HL-60 (cell line): Measurements from ENCODE around the gene ADCYAP1R1.

Experiments
- DNase-seq, 2 experiments: peaks; one replicate each; pipeline ENCODE4 v3.0.0-alpha.2; 2010 to 2020; ENCODE audit warnings: low read depth in 1 of 2, low spot score in 1 of 2
- H3K27ac ChIP-seq: fragments of 250-450 bp; sonication (Bioruptor Pico); replicated peaks from 2 replicates; pipeline ENCODE4 v1.5.1; 2020; ENCODE audit warnings: mild to moderate bottlenecking, moderate library complexity
- H3K27me3 ChIP-seq: fragments of 250-450 bp; sonication (Bioruptor Pico); 2 replicates; pipeline ENCODE4 v1.5.1; 2021; ENCODE audit warnings: mild to moderate bottlenecking, moderate library complexity; ENCODE audit not compliant: insufficient read depth, poor library complexity, severe bottlenecking
- H3K4me3 ChIP-seq: replicated peaks from 2 replicates; pipeline ENCODE4 v1.5.1; 2011; ENCODE audit warnings: mild to moderate bottlenecking, control low read depth, low read length; ENCODE audit not compliant: insufficient read depth
- GABPA ChIP-seq: IDR thresholded peaks from 2 replicates; pipeline ENCODE4 v1.6.1; 2012; ENCODE audit warnings: low read depth
- POLR2AphosphoS5 ChIP-seq: IDR thresholded peaks from 2 replicates; pipeline ENCODE4 v1.6.1; 2012; ENCODE audit warnings: low read depth
- REST ChIP-seq: IDR thresholded peaks from 2 replicates; pipeline ENCODE4 v1.6.1; 2012; ENCODE audit warnings: low read depth; ENCODE audit not compliant: insufficient replicate concordance
- SPI1 ChIP-seq: IDR thresholded peaks from 2 replicates; pipeline ENCODE4 v1.6.1; 2012; ENCODE audit warnings: low read depth, mild to moderate bottlenecking, borderline replicate concordance
- TF ChIP-seq, protein P1 (sequence below): IDR thresholded peaks from one replicate; pipeline ENCODE4 v1.5.1; 2011; ENCODE audit warnings: low read length, control low read depth, inconsistent platforms; ENCODE audit not compliant: insufficient read depth

The ADCYAP1R1 gene

GRCh38 chr7:31028006-31028405, 24.1 kb upstream of the ADCYAP1R1 start:
- Histone ChIP-seq H3K27me3 (no peaks in the 10 kb centered on the region), H3K4me3 (no peak overlapping the region), H3K27ac (no peak overlapping the region)
- no peak for DNase-seq
- TF ChIP-seq REST (no peak), SPI1 (no peak), POLR2AphosphoS5 (no peak), GABPA (no peak)
- TF ChIP-seq, protein P1, sequence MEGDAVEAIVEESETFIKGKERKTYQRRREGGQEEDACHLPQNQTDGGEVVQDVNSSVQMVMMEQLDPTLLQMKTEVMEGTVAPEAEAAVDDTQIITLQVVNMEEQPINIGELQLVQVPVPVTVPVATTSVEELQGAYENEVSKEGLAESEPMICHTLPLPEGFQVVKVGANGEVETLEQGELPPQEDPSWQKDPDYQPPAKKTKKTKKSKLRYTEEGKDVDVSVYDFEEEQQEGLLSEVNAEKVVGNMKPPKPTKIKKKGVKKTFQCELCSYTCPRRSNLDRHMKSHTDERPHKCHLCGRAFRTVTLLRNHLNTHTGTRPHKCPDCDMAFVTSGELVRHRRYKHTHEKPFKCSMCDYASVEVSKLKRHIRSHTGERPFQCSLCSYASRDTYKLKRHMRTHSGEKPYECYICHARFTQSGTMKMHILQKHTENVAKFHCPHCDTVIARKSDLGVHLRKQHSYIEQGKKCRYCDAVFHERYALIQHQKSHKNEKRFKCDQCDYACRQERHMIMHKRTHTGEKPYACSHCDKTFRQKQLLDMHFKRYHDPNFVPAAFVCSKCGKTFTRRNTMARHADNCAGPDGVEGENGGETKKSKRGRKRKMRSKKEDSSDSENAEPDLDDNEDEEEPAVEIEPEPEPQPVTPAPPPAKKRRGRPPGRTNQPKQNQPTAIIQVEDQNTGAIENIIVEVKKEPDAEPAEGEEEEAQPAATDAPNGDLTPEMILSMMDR: no peak

GRCh38 chr7:31028417-31028992, 23.6 kb upstream of the ADCYAP1R1 start:
- Histone ChIP-seq H3K27ac (no peak overlapping the region), H3K27me3 (no peaks in the 10 kb centered on the region), H3K4me3 (no peak overlapping the region)
- TF ChIP-seq POLR2AphosphoS5 (no peak), REST (no peak), SPI1 (no peak), GABPA (no peak)
- TF ChIP-seq, protein P1: no peak
- no peak for DNase-seq

DNA sequence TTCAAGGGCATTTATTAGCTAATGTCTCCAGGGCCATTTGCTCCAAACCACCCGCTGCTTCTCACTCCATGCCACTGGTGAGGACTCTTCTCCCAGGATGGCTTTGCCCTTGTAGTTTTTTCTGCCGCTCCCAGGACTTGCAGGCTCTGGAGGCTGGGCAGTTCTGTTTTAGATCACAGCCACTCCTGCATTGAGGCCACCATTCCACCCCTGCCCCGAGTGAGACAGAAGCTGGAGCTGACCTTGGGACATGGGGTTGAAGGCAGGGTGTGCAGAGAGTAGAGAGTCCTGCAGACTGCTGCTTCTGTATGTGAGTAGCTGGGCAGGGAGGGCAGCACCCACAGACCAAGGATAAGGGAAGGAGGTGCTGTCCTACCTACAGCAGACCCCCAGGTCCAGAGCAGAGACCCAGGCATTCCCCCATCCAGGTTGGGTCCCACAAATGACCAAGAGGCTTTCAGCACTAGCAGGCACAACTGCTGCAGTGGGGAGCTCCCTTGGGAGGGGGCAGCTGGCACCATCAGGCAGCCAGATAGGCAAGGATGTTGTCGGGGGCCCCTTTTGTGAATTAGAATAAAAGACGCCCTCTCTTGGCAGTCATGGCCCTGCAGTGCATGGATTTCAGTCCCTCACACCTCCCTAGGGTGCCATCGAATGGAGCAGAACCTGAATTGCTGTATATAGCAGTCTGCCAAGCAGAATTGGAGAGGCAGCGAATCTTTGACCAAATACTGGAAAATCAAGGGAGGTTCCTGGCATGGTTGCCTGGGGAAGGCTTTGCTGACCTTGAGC, 22.7 kb upstream of the ADCYAP1R1 start:
- TF ChIP-seq REST: no peak
- TF ChIP-seq POLR2AphosphoS5: no peak
- TF ChIP-seq, protein P1: no peak
- TF ChIP-seq GABPA: no peak
- TF ChIP-seq SPI1: no peak
- no peak for DNase-seq
- H3K27me3 ChIP-seq: no peaks in the 10 kb centered on the region
- H3K27ac ChIP-seq: no peak overlapping the region
- H3K4me3 ChIP-seq: no peak overlapping the region
